ENCODE data around the gene OOSP3.
"Not testable (repeated sequence)": the region's sequence is repeated elsewhere in the genome, so short reads cannot be mapped to it uniquely, and the experiment has no call there.

OOSP3 gene

DNA sequence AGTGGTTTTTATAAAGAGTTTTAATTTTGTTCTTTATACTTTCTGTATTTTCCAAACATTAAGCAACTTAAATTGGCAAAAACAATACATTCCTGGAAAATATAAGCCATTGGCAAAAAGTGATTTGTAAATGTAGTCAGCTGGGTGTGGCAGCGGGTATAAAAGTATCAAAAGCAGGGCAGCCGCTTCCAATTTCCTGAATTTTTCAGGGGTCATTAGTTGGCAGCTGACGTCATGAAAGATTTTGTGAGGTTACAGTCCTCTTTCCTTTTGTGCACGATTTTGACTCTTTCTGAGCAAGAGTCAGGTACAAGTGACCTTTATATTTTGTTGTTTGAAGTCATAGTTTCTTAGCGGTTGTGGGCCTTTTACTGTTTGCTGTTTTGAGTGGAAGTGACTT, at the start of gene OOSP3:
Gene OOSP3 (plus strand): TSS at position 208 of the 400 bp plus-strand sequence. CDS start 27 bp downstream, at position 235.
- DNase-seq, result no peak

- no peak for DNase-seq
Measured at GRCh38 chr11:59829358-59829757, 49.2 kb upstream of the OOSP3 start.

- no peak for DNase-seq
Measured at GRCh38 chr11:59833602-59834001, 45.0 kb upstream of the OOSP3 start.

- DNase-seq, result no peak
Measured at GRCh38 chr11:59839615-59840014, 39.0 kb upstream of the OOSP3 start.

- no peak for DNase-seq
Measured at GRCh38 chr11:59841514-59841913, 37.1 kb upstream of the OOSP3 start.

DNA sequence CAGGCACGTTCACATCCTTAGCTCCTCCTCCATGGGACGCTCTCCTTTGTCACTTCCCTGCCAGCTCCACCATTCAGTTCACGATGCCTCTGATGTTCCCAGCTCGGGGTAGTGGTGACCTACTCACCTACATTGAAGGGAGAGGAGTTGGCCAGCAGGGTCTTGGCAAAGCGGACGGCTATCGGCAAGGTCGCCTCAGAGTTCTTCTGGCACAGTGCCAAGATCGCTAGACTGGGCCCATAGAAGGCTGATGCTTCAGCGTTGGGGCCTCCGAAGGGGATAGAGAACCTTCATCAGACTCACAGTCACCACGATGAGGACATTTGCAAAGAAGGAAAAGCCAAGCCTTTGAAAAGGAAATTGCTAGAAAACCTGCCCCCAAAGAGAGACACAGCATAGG, 36.3 kb upstream of the OOSP3 start:
- DNase-seq, result no peak

GRCh38 chr11:59845399-59845798, 33.2 kb upstream of the OOSP3 start, which contains the start of gene CBLIF:
CBLIF (minus strand) TSS chr11:59845499; CDS start chr11:59845453, 46 bp downstream.
- no peak for DNase-seq

DNA sequence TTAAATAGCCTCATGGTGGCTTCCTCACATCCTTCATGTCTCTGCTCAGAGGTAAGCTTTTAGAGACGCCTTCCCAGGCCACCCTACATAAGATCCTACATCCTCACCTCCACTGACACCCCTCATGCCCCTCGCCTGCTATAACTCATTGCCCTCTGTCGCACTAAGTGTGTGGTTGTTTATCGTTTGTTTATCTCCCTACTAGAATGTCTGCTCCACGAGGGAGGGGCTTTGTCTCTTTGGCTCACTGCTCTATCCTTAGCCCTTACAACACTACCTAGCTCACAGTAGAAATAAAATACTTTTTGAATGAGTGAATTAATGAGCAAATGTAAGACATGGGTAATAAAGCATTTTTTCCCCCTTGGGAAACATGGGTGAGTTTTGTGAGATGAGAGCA, 32.0 kb upstream of the OOSP3 start:
- DNase-seq, result no peak

- DNase-seq, result no peak
Measured at GRCh38 chr11:59847626-59848025, 31.0 kb upstream of the OOSP3 start.

DNA sequence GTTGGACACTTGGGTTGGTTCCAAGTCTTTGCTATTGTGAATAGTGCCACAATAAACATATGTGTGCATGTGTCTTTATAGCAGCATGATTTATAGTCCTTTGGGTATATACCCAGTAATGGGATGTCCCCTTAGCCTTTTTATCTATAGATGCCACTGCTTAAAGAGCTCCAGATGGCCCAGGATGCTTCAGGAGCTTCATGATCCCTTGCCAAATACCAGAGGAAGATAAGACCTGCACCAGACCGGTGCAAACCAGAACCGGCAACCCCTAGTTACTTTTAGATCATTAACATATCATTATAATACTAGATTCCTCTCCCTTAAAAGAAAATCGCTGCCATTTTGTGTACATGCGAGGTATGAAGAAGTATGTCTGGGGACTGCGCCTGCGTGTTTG, 30.1 kb upstream of the OOSP3 start:
- DNase-seq, result not testable (repeated sequence)

GRCh38 chr11:59849129-59849528, 29.5 kb upstream of the OOSP3 start:
- no peak for DNase-seq

DNA sequence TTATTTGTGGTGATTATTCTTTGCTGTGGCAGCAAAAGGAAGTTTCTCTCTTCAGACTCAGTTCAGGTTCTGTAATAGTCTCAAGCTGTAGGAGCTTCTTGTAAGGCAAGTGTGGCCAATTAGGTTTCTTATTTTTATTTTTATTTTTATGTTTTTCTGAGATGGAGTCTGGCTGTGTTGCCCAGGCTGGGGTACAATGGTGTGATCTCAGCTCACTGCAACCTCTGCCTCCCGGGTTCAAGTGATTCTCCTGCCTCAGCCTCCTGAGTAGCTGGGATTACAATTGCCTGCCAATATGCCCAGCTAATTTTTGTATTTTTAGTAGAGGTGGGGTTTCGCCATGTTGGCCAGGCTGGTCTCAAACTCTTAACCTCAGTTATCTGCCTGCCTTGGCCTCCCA, 29.0 kb upstream of the OOSP3 start:
- not testable (repeated sequence) for DNase-seq

- not testable (repeated sequence) for DNase-seq
Measured at GRCh38 chr11:59851416-59851815, 27.2 kb upstream of the OOSP3 start.

GRCh38 chr11:59854871-59855270, 23.7 kb upstream of the OOSP3 start:
- DNase-seq, result no peak

DNA sequence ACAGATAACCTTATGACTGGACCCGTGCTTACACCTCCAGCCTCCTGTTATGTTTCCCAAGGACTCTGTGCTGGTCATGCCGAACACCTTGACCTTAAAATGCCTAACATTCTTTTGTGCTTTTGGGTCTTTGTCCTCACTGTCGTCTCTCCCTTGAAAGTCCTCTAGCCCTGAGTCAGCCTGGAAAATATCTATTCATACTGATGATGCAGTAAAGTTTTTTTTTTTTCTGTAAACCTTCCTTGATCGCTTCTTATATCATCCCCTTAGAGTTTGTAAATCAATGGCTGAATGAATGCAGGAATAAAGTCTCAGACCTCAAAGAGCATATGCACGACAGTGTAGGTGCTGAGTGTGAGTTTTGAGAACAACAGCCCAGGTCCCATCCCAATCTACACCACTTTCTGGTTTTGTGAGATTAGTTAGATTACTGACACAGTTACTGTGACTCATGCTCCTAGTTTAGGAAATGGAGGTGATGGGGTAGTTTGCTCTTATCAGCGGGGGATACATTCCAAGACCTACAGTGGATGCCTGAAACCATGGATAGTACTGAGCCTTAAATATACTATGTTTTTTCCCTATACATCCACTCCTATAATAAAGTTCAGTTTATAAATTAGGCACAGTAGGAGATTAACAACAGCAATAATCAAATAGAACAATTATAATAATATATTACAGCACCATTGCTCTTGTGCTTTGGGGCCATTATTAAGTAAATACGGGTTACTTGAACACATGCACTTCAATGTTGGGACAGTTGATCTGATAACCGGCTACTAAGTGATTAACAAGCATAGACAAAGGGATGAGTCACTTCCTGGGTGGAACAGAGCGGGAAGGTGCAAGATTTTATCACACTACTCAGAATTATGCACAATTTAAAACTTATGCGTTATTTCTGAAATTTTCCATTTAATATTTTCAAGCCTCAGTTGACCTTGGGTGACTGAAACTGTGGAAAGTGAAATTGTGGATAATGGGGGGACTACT, 20.8 kb upstream of the OOSP3 start:
- no peak for DNase-seq

DNA sequence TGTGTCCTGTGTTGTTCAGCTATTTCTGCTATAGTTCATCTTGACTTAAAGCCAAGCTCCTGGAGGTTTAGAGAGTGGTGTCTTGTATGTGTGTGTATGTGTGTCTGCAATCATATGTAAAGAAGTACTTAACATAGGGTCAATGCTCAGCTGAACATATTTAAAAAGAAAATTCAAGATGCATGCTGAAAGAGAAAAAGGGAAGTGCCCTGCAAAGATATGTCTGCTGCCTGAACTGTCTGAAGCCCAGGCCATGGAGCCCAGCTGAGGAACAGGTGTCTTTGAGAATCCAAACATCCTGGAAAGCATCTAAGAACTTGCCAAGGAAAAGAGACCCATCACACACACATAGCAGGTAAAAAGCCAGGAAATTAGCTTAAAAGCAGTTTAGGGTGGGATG, 18.9 kb upstream of the OOSP3 start:
- no peak for DNase-seq

- DNase-seq, result no peak
Measured at GRCh38 chr11:59862252-59862651, 16.3 kb upstream of the OOSP3 start.

- no peak for DNase-seq
Measured at GRCh38 chr11:59865031-59865430, 13.6 kb upstream of the OOSP3 start.

DNA sequence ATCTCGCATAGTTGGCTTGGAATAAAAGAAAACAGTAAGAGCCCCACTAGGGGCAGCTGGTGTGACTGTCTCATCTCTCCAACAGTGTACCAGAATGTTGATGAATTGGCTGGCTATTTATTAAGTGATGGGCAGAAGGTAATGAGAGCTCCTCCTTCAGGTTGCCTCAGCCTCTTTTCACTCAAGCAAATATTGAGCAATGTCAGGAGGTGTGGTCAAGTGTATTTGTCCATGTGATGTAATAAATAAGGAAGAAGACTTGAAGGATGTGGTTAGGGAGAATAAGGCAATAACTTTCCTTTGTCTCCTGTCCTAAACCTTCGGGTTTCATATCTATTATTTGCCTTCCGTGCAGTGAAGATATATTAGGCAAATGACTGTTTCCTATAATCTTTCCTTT, 12.2 kb upstream of the OOSP3 start, which contains the start of gene TCN1:
Gene TCN1 (minus strand): TSS at position 91 of the 400 bp plus-strand sequence. CDS start 17 bp downstream, at position 74.
- no peak for DNase-seq

GRCh38 chr11:59866836-59867235, 11.7 kb upstream of the OOSP3 start:
- no peak for DNase-seq

- DNase-seq, result no peak
Measured at GRCh38 chr11:59867946-59868345, 10.6 kb upstream of the OOSP3 start.

DNA sequence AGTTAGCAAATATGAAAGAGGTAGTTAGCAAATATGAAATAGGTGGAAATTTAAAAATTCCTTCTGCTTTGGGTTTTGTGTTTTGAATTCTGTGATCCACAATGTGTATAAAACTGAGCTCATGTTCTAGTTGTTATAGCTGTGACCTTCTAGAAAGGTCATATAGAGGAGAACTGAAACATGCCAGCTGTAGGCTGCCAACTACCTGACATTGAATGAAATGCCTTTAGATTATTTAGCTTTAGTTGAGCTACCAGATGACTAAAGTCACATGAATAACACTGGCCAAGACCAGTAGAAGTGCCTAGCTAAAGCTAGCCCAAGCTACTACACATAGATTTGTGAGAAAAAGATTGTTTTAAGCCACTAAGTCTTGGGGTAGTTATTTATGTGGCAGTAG, 6.5 kb upstream of the OOSP3 start:
- no peak for DNase-seq

- no peak for DNase-seq
Measured at GRCh38 chr11:59875856-59876519, 2.6 kb upstream of the OOSP3 start.

GRCh38 chr11:59877325-59877724, 1.3 kb upstream of the OOSP3 start:
- no peak for DNase-seq

Measured in bone marrow (tissue), 2 donors.